PFSK-1 (cell line): Measurements from ENCODE around the gene NTM.

ENCODE experiments used
- SIN3A ChIP-seq: IDR thresholded peaks from 2 replicates; pipeline ENCODE4 v1.6.1; 2012; ENCODE audit warnings: mild to moderate bottlenecking, low read length, moderate library complexity, borderline replicate concordance; ENCODE audit not compliant: insufficient read depth
- TAF1 ChIP-seq: IDR thresholded peaks from 2 replicates; pipeline ENCODE4 v1.6.1; 2012; ENCODE audit warnings: low read length, control low read depth, borderline replicate concordance; ENCODE audit not compliant: insufficient read depth

- TF ChIP-seq TAF1 (no peak), SIN3A (no peak)
Observed at GRCh38 chr11:131467645-131468394, 97.4 kb downstream of the NTM start.
